SH-SY5Y (cell line): ENCODE results near the gene SH2D4B.
A peak's percentile ranks its signal among the peaks of the same experiment; 100 is the strongest.

Experiments
- GATA2 ChIP-seq: IDR thresholded peaks from 2 replicates; pipeline ENCODE4 v1.6.1; 2011; ENCODE audit warnings: mild to moderate bottlenecking, low read depth, low read length
- GATA3 ChIP-seq: IDR thresholded peaks from 2 replicates; pipeline ENCODE4 v1.6.1; 2011; ENCODE audit warnings: low read depth, mild to moderate bottlenecking, low read length, moderate library complexity

The SH2D4B gene

GRCh38 chr10:80528185-80528700, 9.5 kb upstream of the SH2D4B start:
- TF ChIP-seq GATA3 (no peak), GATA2 (no peak)

DNA sequence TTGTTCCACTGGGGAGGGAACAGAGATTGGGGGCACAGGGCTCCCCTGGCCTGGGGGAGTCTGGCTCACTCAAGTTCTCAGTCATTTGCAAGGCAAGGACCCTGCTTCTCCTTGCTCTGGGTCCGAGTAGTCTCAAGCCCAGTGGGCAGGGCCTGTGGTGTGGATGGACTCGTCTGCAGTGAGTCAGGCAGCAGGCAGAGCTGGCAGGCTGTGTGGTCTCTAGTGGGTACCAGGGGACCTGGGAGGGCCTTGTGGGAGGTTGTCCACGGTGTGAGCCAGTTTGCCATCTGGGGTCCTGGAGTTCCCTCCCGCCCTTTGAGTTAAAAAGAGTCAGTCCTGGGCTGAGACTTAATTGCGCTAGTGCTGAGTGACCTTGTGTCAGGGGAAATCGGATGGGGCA, 8.8 kb upstream of the SH2D4B start:
- TF ChIP-seq GATA3 (no peak), GATA2 (no peak)

- TF ChIP-seq GATA3: no peak
- no peak for TF ChIP-seq GATA2
Observed at GRCh38 chr10:80529604-80530003, 8.1 kb upstream of the SH2D4B start.

DNA sequence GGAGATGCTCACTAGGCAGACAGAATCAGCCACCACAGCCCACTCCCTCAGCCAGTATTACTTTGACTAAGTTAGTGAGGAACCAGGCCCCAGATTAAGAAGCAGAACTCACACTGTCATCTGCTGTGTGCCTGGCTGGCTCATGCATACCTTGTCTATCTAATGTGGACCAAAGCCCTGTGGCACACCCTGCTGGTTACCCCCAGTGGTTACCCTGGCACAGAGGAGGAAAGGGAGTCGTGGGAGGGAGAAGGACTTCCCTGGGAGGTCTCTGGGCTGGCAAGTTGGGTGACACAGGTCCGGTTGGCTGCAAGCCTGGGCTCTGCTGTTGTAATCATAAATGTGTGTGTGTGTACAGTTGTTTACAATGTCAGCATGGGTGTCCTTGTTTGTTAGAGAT, 7.5 kb upstream of the SH2D4B start:
- TF ChIP-seq GATA3 (no peak), GATA2 (no peak)

DNA sequence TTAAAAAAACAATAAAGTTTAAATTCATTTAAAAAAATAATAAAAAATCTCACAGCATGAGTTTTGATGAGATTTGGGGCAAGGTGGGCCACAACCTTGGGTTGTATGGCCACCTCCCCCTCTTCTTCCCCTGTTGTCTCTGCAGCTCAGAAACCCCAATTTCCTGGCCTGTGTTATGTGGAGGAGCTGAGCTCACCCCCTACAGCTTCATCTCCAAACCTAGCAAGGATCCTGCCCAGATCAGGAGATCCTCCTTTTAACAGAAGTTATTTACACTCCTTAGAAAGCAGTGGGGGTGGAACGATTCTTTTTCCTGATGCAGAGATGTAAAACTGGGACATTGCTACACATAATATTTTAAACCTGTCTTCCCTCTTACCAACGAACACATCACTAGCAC, 6.9 kb upstream of the SH2D4B start:
- TF ChIP-seq GATA2: no peak
- TF ChIP-seq GATA3: no peak

DNA sequence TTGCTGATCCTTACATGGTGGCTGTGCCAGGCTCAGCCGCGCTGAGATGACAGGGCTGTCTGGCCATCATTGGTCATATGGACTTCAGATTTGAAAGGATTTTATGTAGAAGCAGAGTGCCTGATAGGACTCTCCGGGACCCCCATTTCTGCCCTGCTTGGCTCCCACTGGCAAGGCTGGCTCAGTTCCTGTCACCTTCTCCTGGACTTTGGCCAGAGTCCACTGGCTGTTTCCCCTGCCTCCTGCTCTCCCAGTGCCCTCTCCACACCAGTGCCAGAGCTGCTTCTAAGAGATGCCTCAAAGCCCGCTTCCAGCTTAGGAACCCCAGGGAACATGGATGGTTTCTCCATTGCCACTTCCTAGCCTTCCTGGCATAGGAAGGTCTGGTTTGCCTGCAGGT, 5.1 kb upstream of the SH2D4B start:
- TF ChIP-seq GATA3 (no peak), GATA2 (no peak)

GRCh38 chr10:80535671-80536360, 1.9 kb upstream of the SH2D4B start:
- TF ChIP-seq GATA2 (no peak), GATA3 (no peak)

DNA sequence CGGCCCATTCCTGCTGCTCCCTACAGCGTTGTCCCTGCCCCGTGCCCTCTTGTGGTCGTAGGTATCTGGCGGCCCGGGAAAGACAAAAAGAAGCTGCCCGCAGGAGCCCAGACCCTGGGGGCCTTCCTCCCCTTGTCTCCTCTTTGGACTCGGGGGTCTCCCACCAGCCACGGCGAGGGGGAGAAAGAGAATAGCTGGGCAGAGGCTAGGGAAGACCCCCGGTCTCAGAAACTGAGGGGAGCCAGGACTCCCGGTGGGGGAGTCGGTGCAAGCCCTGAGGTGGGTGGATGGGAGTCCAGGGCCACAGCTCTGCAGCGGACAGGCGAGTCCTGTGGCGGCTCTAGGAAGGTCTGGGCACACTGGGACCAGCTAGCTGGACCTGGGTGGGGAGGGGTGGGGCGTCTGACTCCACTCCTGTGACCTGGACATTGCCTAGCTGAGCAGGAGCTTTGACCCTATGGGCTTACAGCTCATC, 1.3 kb upstream of the SH2D4B start:
- TF ChIP-seq GATA3 (no peak), GATA2 (no peak)

GRCh38 chr10:80537086-80537735, 491 bp upstream of the SH2D4B start:
- TF ChIP-seq GATA2 (peak; percentile 32; the same call in 1 of the 2 replicates), GATA3 (no peak)

DNA sequence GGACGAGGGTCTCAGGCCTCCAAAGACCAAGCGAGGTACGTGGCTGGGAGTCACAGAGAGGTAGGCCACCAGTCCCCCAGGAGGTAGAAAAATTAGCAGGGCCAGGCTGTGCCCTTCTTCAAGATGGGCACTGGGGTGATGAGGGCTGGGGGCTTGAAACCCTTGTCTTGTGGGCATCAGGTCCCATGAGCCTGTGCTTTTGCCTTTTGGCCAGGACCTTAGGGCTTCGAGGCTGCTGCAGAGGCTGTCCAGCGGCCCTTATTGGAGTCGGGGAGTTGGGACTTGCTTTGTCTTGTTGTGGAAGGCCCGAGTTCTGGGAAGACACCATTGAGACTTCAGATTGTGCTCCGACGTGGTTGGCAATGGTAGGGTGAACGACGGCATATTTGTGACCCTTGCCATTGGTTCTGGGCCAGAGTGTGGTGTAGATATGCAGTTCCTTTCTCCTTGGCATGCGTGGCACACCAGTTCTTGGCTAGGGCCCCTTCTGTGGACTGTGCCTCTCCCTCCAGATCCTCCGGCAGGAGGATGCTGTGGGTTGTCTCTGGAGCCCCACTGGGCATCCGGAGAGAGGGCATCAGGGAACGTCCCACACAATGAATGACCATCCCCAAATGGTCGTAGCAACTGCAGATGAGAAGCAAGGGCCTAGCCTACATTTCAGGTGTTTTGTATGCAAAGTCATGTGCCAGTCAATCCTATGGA, 931 bp downstream of the SH2D4B start:
- TF ChIP-seq GATA2 (no peak), GATA3 (no peak)

DNA sequence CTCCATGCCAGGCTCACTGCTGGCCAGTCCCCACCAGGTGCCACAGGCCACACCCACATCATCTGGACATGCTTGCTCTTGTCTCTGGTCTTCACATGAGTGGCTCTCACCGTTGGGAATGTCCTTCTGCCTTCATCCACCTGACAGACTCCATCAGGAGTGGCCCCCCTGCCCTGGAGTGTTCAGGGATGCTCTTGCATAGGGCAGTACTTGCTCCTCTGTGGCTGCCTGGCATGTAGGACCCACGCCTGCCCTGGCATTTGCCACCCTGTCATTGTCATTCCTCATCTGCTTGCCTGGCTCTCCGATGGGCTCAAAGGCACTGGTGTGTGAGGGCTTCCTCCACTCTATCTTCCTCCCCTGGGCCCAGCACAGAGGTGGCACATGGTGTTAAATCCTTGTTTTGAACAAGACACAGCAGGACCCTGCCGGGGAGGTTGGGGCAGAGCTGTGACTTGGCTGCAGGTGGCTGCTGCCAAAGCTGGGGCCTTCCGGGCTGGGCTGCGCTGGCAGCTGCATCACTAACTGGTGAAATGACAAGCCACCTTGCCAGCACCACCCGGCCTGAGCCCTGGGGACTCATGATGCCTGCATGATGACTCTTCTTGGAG, 1.8 kb downstream of the SH2D4B start:
- no peak for TF ChIP-seq GATA3
- TF ChIP-seq GATA2: no peak

- TF ChIP-seq GATA3 (no peak), GATA2 (no peak)
Observed at GRCh38 chr10:80540136-80540535, 2.4 kb downstream of the SH2D4B start.

GRCh38 chr10:80540618-80540980, 2.9 kb downstream of the SH2D4B start:
- TF ChIP-seq GATA3 (no peak), GATA2 (no peak)
